Astrocyte (in vitro differentiated cells and primary cell): ENCODE results near the gene VWA2. TPM values are rescaled to one million over a fixed set of nuclear protein-coding genes. Genes with fewer than 3 reads are reported as not detected.

Experiments
- DNase-seq: peaks from one replicate; pipeline ENCODE4 v3.0.0-alpha.2; 2010; ENCODE audit warnings: low read depth
- FAIRE-seq: peaks from 2 replicates; lab custom pipeline; 2011; peaks lifted over from hg19 to GRCh38; lab: Jason Lieb, UNC
- H2AFZ ChIP-seq: 2 replicates; pipeline ENCODE4 v1.6.0; 2012; ENCODE audit warnings: low read depth, low read length, inconsistent platforms
- H3K27ac ChIP-seq: 2 replicates; pipeline ENCODE4 v1.5.1; 2011; ENCODE audit warnings: low read depth, low read length, inconsistent platforms
- H3K27me3 ChIP-seq: 2 replicates; pipeline ENCODE4 v1.6.0; 2011; ENCODE audit warnings: low read length, inconsistent platforms; ENCODE audit not compliant: insufficient read depth
- H3K36me3 ChIP-seq: 2 replicates; pipeline ENCODE4 v1.5.1; 2011; ENCODE audit warnings: low read length, inconsistent platforms; ENCODE audit not compliant: insufficient read depth
- H3K4me1 ChIP-seq: 2 replicates; pipeline ENCODE4 v1.5.1; 2011; ENCODE audit warnings: low read length, inconsistent platforms; ENCODE audit not compliant: insufficient read depth
- H3K4me2 ChIP-seq: 2 replicates; pipeline ENCODE4 v1.6.0; 2012; ENCODE audit warnings: low read length, inconsistent platforms
- H3K4me3 ChIP-seq: 2 replicates; pipeline ENCODE4 v1.5.1; 2011; ENCODE audit warnings: low read depth, mild to moderate bottlenecking, low read length, inconsistent platforms; ENCODE audit not compliant: insufficient read depth
- H3K79me2 ChIP-seq: 2 replicates; pipeline ENCODE4 v1.6.0; 2012; ENCODE audit warnings: mild to moderate bottlenecking, low read length, inconsistent platforms; ENCODE audit not compliant: insufficient read depth
- H3K9ac ChIP-seq: 2 replicates; pipeline ENCODE4 v1.6.0; 2012; ENCODE audit warnings: mild to moderate bottlenecking, low read length, inconsistent platforms
- H3K9me3 ChIP-seq: 2 replicates; pipeline ENCODE4 v1.5.1; 2012; ENCODE audit warnings: low read depth, mild to moderate bottlenecking, low read length, inconsistent platforms; ENCODE audit not compliant: insufficient read depth
- H4K20me1 ChIP-seq: 2 replicates; pipeline ENCODE4 v1.6.0; 2012; ENCODE audit warnings: low read length, inconsistent platforms; ENCODE audit not compliant: insufficient read depth
- H3K27ac Mint-ChIP-seq: one replicate; pipeline ENCODE4 v1.8.0; 2021; ENCODE audit warnings: mild to moderate bottlenecking, mixed read lengths; ENCODE audit not compliant: unreplicated experiment
- H3K27me3 Mint-ChIP-seq: one replicate; pipeline ENCODE4 v1.8.0; 2021; ENCODE audit warnings: low read depth, mixed read lengths; ENCODE audit not compliant: unreplicated experiment
- H3K36me3 Mint-ChIP-seq: one replicate; pipeline ENCODE4 v1.8.0; 2021; ENCODE audit warnings: low read depth, mixed read lengths; ENCODE audit not compliant: unreplicated experiment
- H3K4me1 Mint-ChIP-seq: one replicate; pipeline ENCODE4 v1.8.0; 2021; ENCODE audit warnings: low read depth, mixed read lengths; ENCODE audit not compliant: unreplicated experiment
- H3K4me3 Mint-ChIP-seq: one replicate; pipeline ENCODE4 v1.8.0; 2021; ENCODE audit warnings: mild to moderate bottlenecking, moderate library complexity, mixed read lengths; ENCODE audit not compliant: unreplicated experiment
- H3K9me3 Mint-ChIP-seq: one replicate; pipeline ENCODE4 v1.8.0; 2021; ENCODE audit warnings: mild to moderate bottlenecking, mixed read lengths; ENCODE audit not compliant: unreplicated experiment
- CTCF ChIP-seq: IDR thresholded peaks from 2 replicates; pipeline ENCODE4 v1.5.1; 2011; ENCODE audit warnings: low read depth, mild to moderate bottlenecking, inconsistent platforms, low read length, moderate library complexity; ENCODE audit not compliant: insufficient read depth
- EZH2 ChIP-seq: IDR thresholded peaks from 2 replicates; pipeline ENCODE4 v1.6.1; 2012; ENCODE audit warnings: mild to moderate bottlenecking, low read length, inconsistent platforms; ENCODE audit not compliant: insufficient read depth
- total RNA-seq: library from RNA; stranded (reverse); gene quantifications from 2 replicates; pipeline ENCODE4 v1.2.1, GENCODE V29; 2021

The VWA2 gene
- total RNA-seq, 1 donor from 2014 or later, result 0.25 TPM

DNA sequence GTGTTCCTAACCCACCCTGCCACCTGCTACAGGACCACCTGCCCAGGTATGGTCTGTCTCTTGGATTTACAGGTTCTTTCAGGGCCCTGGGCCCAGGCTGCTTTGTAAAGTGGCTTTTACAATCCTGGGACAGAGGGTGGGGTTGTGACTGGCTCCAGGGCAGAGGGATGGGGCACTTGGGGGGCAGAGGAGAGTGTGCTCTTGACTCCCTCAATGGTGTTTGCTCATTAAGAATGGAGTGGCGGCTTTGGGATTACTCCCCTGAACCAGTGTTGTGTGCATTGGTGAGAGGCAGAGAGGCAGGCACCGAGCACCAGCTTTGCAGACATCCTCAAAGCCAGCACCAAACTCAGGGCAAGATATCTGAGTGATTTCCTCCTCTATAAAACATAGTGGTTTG lies 43.5 kb downstream of the VWA2 start:
- no peak for TF ChIP-seq CTCF
- no peak for TF ChIP-seq EZH2
- no peaks in the 10 kb centered on the region for H3K36me3 ChIP-seq
- no peaks in the 10 kb centered on the region for H4K20me1 ChIP-seq
- H3K9me3 ChIP-seq, result no peaks in the 10 kb centered on the region
- peaks cover 4% of the 10 kb centered on the region for H3K4me1 Mint-ChIP-seq
- no peak overlapping the region for H3K27ac Mint-ChIP-seq
- H3K27me3 ChIP-seq, result peaks cover 6% of the 10 kb centered on the region
- H3K36me3 Mint-ChIP-seq, result no peaks in the 10 kb centered on the region
- H3K27me3 Mint-ChIP-seq, result peaks cover 33% of the 10 kb centered on the region
- H3K9ac ChIP-seq, result no peak overlapping the region
- H3K4me2 ChIP-seq, result no peak overlapping the region
- H3K27ac ChIP-seq, result no peak overlapping the region
- no peaks in the 10 kb centered on the region for H3K79me2 ChIP-seq
- no peak overlapping the region for H3K4me3 ChIP-seq
- no peaks in the 10 kb centered on the region for H3K9me3 Mint-ChIP-seq
- H2AFZ ChIP-seq, result no peak overlapping the region
- no peaks in the 10 kb centered on the region for H3K4me1 ChIP-seq
- DNase-seq (no peak), FAIRE-seq (no peak)
- H3K4me3 Mint-ChIP-seq, result no peak overlapping the region

DNA sequence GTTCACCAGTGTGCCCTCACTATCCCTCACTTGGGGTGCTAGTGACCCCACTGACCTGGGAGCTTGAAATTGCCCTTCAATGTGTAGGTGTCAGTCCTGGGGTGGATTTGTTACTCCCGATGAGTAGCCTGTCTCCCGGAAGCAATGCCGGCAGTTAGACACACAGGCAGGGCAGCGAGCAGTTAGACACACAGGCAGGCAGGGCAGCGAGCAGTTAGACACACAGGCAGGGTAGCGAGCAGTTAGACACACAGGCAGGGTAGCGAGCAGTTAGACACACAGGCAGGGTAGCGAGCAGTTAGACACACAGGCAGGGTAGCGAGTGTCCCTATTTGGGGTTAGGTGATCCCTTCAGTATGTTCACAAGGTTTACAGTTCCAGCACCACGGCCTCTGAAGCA lies 44.0 kb downstream of the VWA2 start:
- Histone ChIP-seq H3K9ac (no peak overlapping the region), H3K79me2 (no peaks in the 10 kb centered on the region), H3K4me1 (no peaks in the 10 kb centered on the region), H3K9me3 (no peaks in the 10 kb centered on the region), H3K36me3 (no peaks in the 10 kb centered on the region), H3K27me3 (peaks cover 6% of the 10 kb centered on the region), H2AFZ (no peak overlapping the region), H3K27ac (no peak overlapping the region), H3K4me3 (no peak overlapping the region), H3K4me2 (no peak overlapping the region), H4K20me1 (no peaks in the 10 kb centered on the region)
- H3K4me3 Mint-ChIP-seq, result no peak overlapping the region
- H3K9me3 Mint-ChIP-seq, result no peaks in the 10 kb centered on the region
- H3K36me3 Mint-ChIP-seq, result no peaks in the 10 kb centered on the region
- H3K4me1 Mint-ChIP-seq, result peaks cover 4% of the 10 kb centered on the region
- peaks cover 33% of the 10 kb centered on the region for H3K27me3 Mint-ChIP-seq
- FAIRE-seq (no peak), DNase-seq (no peak)
- TF ChIP-seq CTCF (no peak), EZH2 (no peak)
- H3K27ac Mint-ChIP-seq, result no peak overlapping the region

DNA sequence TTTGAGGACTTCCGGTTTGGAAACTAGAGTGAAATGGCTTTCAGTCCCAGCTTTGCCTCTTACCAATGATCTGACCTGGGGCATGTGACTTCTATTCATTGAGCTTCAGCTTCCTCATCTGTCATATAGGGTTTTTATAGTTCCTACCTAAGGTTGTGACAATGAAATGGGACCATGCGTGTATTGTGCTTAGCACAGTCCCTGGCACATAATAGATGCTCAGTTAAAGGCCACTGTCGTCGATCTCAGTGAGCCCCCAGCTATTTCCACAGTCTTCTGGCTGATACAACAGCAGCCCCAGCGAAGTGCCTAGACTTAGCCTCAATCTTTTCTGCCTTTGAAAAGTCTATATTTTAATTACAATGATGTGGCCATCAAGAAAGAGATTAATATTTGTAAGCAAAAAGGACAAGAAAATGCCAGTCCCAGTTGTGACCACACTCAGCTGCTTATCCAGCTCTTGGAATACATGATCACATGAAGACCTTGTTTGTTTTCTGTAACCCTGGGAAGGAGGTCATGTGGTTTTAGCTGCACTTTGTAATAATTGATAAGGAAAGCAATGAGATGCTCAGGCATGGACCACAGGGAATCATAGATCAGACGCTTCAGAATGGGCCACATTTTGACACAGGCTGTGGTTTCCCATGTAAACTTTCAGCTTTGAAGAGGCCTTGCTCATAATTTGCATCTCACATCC lies 44.6 kb downstream of the VWA2 start:
- Histone ChIP-seq H3K27ac (no peak overlapping the region), H3K36me3 (no peaks in the 10 kb centered on the region), H3K4me2 (no peak overlapping the region), H2AFZ (no peak overlapping the region), H3K79me2 (no peaks in the 10 kb centered on the region), H3K9me3 (no peaks in the 10 kb centered on the region), H3K4me1 (no peaks in the 10 kb centered on the region), H3K9ac (no peak overlapping the region), H4K20me1 (no peaks in the 10 kb centered on the region), H3K4me3 (no peak overlapping the region), H3K27me3 (peaks cover 3% of the 10 kb centered on the region)
- peaks cover 27% of the 10 kb centered on the region for H3K27me3 Mint-ChIP-seq
- H3K9me3 Mint-ChIP-seq, result no peaks in the 10 kb centered on the region
- no peak overlapping the region for H3K27ac Mint-ChIP-seq
- DNase-seq, result no peak
- peaks cover 4% of the 10 kb centered on the region for H3K4me1 Mint-ChIP-seq
- no peak overlapping the region for H3K4me3 Mint-ChIP-seq
- no peak for FAIRE-seq
- TF ChIP-seq EZH2 (no peak), CTCF (no peak)
- peaks cover 3% of the 10 kb centered on the region for H3K36me3 Mint-ChIP-seq
